Measurements from ENCODE around the gene KCNC1.

KCNC1 gene

DNA sequence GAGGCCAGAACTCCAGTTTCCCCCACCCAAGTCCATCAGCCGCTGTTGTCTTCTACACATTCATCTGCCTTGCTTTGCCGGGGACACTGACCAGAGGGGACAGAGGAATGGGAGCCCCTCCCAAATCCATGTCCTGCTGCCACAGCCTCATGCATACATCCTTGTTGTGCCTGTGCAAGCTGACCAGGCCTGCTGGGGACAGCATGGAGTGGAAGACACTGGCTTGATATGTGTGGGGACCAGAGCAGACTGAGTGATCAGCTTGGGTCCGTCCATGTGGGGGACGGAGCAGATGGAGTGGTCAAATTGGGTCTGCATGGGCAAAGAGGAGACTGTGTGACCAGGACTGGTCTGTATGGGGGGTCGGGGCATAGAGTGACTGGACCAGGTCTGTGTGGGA, 43.8 kb downstream of the KCNC1 start:
- Histone ChIP-seq H3K9ac (ENCODE audit: low read depth, low read length, poor library complexity, severe bottlenecking) (no peak overlapping the region), H3K4me2 (ENCODE audit: low read depth, low read length, poor library complexity, severe bottlenecking) (no peak overlapping the region), H3F3A (ENCODE audit: low read depth) (no peaks in the 10 kb centered on the region), H3K36me3 (ENCODE audit: insufficient read depth, low read length) (no peaks in the 10 kb centered on the region), H3K4me1 (ENCODE audit: insufficient read depth, low read length, poor library complexity, severe bottlenecking) (no peaks in the 10 kb centered on the region), H2AFZ (ENCODE audit: low read length) (no peak overlapping the region), H3K27me3 (ENCODE audit: insufficient read depth, low read length, poor library complexity, severe bottlenecking) (no peaks in the 10 kb centered on the region), H3K4me3 (ENCODE audit: low read length, poor library complexity, severe bottlenecking) (no peak overlapping the region), H3K9me2 (replicated peaks; ENCODE audit: low read depth, low read length) (no peaks in the 10 kb centered on the region), H3K79me2 (ENCODE audit: insufficient read depth, low read length) (no peaks in the 10 kb centered on the region), H4K20me1 (ENCODE audit: insufficient read depth, low read length, poor library complexity, severe bottlenecking) (no peaks in the 10 kb centered on the region), H3K9me3 (ENCODE audit: insufficient read depth, low read depth, low read length) (no peaks in the 10 kb centered on the region)
- no peak for TF ChIP-seq EZH2phosphoT487 (IDR thresholded peaks at IDR 0.05; ENCODE audit: borderline replicate concordance)
- TF ChIP-seq, protein P1, sequence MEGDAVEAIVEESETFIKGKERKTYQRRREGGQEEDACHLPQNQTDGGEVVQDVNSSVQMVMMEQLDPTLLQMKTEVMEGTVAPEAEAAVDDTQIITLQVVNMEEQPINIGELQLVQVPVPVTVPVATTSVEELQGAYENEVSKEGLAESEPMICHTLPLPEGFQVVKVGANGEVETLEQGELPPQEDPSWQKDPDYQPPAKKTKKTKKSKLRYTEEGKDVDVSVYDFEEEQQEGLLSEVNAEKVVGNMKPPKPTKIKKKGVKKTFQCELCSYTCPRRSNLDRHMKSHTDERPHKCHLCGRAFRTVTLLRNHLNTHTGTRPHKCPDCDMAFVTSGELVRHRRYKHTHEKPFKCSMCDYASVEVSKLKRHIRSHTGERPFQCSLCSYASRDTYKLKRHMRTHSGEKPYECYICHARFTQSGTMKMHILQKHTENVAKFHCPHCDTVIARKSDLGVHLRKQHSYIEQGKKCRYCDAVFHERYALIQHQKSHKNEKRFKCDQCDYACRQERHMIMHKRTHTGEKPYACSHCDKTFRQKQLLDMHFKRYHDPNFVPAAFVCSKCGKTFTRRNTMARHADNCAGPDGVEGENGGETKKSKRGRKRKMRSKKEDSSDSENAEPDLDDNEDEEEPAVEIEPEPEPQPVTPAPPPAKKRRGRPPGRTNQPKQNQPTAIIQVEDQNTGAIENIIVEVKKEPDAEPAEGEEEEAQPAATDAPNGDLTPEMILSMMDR (conservative IDR thresholded peaks at IDR 0.05; ENCODE audit: low read length): no peak

DNA sequence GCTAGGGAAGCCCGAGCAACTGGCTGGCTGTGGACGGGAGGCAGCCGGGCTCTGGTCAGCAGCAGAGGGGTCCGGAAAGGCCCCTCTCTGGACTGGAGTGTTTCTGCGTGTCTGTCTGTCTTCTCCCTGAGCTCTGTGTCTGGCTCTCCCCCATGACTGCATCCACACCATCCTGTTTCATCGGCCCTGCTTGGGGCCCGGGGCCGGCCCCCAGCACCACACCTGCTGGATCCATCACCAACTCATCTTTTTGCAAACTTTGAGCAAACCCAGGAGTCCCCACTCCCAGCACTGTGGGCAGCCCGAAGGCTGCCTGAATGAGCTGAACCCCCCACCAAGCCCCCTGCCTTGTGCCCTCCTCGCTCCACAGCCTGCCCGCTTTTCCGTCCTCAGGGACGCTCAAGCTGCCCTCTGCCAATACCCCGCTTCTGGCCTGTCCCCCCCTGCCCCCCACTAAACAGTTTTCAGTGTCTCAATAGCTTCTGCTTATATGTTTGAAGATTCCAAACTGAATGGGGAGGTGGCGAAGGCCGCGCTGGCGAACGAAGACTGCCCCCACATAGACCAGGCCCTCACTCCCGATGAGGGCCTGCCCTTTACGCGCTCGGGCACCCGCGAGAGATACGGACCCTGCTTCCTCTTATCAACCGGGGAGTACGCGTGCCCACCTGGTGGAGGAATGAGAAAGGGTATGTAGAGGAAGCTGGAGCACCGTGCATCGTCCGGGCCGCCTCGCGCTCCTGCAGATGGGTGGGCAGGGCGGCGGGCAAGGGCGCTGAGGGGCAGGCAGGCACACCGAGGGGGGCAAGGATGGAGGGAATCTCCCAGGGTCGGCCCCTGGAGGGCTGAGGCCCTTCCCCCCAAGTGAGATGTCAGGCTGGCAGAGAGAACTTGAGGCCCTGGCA, 44.6 kb downstream of the KCNC1 start:
- Histone ChIP-seq H2AFZ (ENCODE audit: low read length) (no peak overlapping the region), H4K20me1 (ENCODE audit: insufficient read depth, low read length, poor library complexity, severe bottlenecking) (no peaks in the 10 kb centered on the region), H3K4me2 (ENCODE audit: low read depth, low read length, poor library complexity, severe bottlenecking) (no peak overlapping the region), H3K9ac (ENCODE audit: low read depth, low read length, poor library complexity, severe bottlenecking) (no peak overlapping the region), H3K4me3 (ENCODE audit: low read length, poor library complexity, severe bottlenecking) (no peak overlapping the region), H3K9me2 (replicated peaks; ENCODE audit: low read depth, low read length) (no peaks in the 10 kb centered on the region), H3K27me3 (ENCODE audit: insufficient read depth, low read length, poor library complexity, severe bottlenecking) (no peaks in the 10 kb centered on the region), H3F3A (ENCODE audit: low read depth) (no peaks in the 10 kb centered on the region), H3K9me3 (ENCODE audit: insufficient read depth, low read depth, low read length) (no peaks in the 10 kb centered on the region), H3K79me2 (ENCODE audit: insufficient read depth, low read length) (no peaks in the 10 kb centered on the region), H3K4me1 (ENCODE audit: insufficient read depth, low read length, poor library complexity, severe bottlenecking) (no peaks in the 10 kb centered on the region), H3K36me3 (ENCODE audit: insufficient read depth, low read length) (no peaks in the 10 kb centered on the region)
- TF ChIP-seq, protein P1 (conservative IDR thresholded peaks at IDR 0.05; ENCODE audit: low read length): no peak
- no peak for TF ChIP-seq EZH2phosphoT487 (IDR thresholded peaks at IDR 0.05; ENCODE audit: borderline replicate concordance)

DNA sequence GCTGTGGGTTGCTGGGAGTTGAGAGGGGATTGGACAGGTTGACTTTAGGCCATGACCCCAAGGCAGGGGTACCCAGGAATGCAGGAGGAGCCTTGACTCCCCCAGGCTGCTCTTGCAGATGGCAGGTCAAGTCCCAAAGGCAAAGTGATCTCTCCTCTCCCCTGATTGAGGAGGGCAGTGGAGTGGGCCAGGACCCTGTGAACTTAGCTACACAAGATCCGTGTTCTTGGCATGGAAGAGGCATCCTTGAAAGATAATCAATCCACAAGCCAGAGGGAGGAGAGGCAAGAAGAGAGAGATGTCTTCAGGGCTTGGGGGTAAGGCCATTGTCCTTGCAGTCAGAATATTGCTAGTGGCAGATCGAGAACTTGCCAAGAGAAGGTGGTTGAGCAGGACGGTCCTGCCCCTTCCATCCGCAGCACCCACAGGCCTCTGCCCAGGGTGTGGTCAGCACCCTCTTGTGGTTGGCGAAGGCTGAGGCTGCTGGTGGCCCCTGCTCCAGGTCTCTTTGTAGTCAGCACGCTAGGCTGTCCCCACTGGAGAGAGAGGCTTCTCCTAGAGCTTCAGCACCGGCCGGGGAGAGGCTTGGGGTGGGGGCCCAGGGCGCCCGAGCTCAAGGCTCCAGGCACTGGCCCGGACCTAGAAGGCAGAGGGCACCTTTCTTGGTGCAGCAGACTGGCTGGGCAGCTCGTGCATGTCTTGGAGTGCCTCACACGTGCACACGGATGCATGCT, 45.4 kb downstream of the KCNC1 start:
- H3K9me2 ChIP-seq (replicated peaks; ENCODE audit: low read depth, low read length): no peaks in the 10 kb centered on the region
- no peaks in the 10 kb centered on the region for H4K20me1 ChIP-seq (ENCODE audit: insufficient read depth, low read length, poor library complexity, severe bottlenecking)
- TF ChIP-seq, protein P1 (conservative IDR thresholded peaks at IDR 0.05; ENCODE audit: low read length): no peak
- TF ChIP-seq EZH2phosphoT487 (IDR thresholded peaks at IDR 0.05; ENCODE audit: borderline replicate concordance): no peak
- H3K9ac ChIP-seq (ENCODE audit: low read depth, low read length, poor library complexity, severe bottlenecking): no peak overlapping the region
- no peaks in the 10 kb centered on the region for H3F3A ChIP-seq (ENCODE audit: low read depth)
- no peaks in the 10 kb centered on the region for H3K79me2 ChIP-seq (ENCODE audit: insufficient read depth, low read length)
- no peaks in the 10 kb centered on the region for H3K27me3 ChIP-seq (ENCODE audit: insufficient read depth, low read length, poor library complexity, severe bottlenecking)
- no peaks in the 10 kb centered on the region for H3K4me1 ChIP-seq (ENCODE audit: insufficient read depth, low read length, poor library complexity, severe bottlenecking)
- no peaks in the 10 kb centered on the region for H3K9me3 ChIP-seq (ENCODE audit: insufficient read depth, low read depth, low read length)
- H2AFZ ChIP-seq (ENCODE audit: low read length): no peak overlapping the region
- H3K4me2 ChIP-seq (ENCODE audit: low read depth, low read length, poor library complexity, severe bottlenecking): no peak overlapping the region
- H3K36me3 ChIP-seq (ENCODE audit: insufficient read depth, low read length): no peaks in the 10 kb centered on the region
- no peak overlapping the region for H3K4me3 ChIP-seq (ENCODE audit: low read length, poor library complexity, severe bottlenecking)

Data from Loucy (cell line).